HG03439 (cell line): Measurements from ENCODE around the gene COPRS.
"Not testable (repeated sequence)": the region's sequence is repeated elsewhere in the genome, so short reads cannot be mapped to it uniquely, and the experiment has no call there.

ENCODE experiments used
- ATAC-seq: cut with Tn5 transposase; IDR thresholded peaks from one replicate; pipeline ENCODE4 v1.9.1; 2021; ENCODE audit warnings: mild to moderate bottlenecking, moderate library complexity; ENCODE audit not compliant: unreplicated experiment

The COPRS gene

GRCh38 chr17:31845291-31845690 lies 13.8 kb downstream of the COPRS start:
- no peak for ATAC-seq

DNA sequence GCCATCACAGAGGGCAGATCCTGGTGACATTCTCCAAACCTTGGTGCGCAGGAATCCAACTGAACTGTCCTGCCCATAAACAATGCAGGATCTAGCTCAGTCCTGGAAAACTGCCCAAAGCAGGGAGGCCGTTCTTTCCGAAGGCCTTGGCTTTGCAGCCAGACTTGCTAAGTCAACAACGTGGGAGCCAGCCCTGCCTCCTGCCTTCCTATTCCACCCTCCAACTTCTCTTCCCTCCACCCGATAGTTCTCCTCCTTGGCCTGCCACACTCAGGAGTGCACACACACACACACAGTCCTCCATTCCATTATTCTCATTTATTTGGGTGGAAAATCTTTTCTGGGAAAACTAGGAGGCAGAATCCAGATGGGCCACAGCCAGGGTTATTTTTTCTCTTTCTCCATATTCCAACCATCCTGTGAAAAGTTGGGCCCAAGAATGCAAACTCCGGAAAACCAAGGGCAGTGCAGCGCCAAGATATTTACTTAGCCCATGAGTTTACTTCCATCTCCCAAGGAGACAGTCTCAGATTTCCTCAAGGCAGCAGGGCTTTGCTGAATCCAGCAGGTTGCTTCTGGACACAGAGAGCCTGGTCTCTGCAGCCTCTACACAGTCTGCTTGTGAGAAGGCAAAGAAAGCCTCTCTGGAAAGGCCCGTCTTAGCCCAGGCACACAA lies 15.8 kb downstream of the COPRS start:
- ATAC-seq = no peak

- no peak for ATAC-seq
Observed at GRCh38 chr17:31842195-31843069, 16.6 kb downstream of the COPRS start.

- ATAC-seq = no peak
Observed at GRCh38 chr17:31841850-31842194, 17.2 kb downstream of the COPRS start.

- ATAC-seq = no peak
Observed at GRCh38 chr17:31838636-31839225, 20.3 kb downstream of the COPRS start.

DNA sequence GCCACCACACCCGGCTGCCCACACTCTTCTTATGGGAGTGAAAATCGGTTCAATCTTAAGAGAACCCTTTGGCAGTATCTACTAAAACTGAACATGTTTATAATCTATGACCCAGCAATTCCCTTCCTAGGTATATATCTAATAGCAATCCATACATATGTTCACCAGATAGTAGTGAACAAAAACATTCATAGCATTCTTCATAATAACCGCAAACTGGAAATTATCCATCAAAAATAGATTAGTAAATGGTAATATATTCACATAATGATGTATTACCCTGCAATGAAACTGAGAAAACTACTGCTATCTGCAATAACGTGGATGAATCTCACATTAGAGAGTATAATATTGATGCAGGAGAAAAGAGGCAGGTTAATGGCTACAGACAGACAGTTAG lies 23.1 kb downstream of the COPRS start:
- no peak for ATAC-seq

DNA sequence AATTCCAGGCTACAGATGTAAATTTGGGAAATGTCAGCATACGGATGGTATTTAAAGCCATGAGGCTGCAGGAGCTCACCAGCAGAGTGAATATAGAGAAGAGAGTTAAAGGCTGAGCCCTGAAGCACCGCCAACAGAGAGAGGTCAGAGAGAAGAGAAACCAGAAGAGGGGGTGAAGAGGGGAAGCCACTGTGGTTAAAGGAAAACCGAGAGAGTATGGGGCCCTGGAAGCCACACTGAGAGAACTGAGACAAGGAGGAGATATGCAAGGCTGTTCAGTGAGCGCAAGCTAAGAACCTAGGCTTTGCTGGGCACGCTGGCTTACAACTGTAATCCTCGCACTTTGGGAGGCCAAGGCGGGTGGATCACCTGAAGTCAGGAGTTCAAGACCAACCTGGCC lies 24.6 kb downstream of the COPRS start:
- ATAC-seq = no peak

- ATAC-seq = no peak
Observed at GRCh38 chr17:31832746-31833145, 26.3 kb downstream of the COPRS start.

- ATAC-seq = no peak
Observed at GRCh38 chr17:31830971-31831858, 27.8 kb downstream of the COPRS start.

- no peak for ATAC-seq
Observed at GRCh38 chr17:31829649-31830048, 29.4 kb downstream of the COPRS start.

GRCh38 chr17:31828955-31829354 lies 30.1 kb downstream of the COPRS start:
- ATAC-seq = not testable (repeated sequence)

GRCh38 chr17:31825961-31826691 lies 32.9 kb downstream of the COPRS start:
- ATAC-seq = no peak

- ATAC-seq = no peak
Observed at GRCh38 chr17:31824766-31825360, 34.2 kb downstream of the COPRS start.

DNA sequence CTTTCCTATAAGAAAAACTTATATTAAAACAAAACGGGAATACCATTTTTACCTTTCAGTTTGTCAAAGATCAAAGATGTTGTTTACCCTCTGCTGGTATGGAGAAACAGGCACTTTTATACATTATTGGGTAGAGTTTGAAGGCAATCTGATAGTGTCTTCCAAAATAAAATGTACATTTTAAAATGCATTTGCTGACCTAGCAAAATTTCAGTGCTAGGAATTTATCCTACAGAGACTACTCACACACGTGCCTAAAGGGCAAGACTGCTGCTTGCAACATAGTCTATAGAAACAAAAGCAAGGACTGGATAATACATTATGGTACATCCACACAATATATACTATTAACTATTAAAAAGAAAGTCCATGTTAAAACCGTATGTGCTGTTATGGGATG lies 36.0 kb downstream of the COPRS start:
- no peak for ATAC-seq

DNA sequence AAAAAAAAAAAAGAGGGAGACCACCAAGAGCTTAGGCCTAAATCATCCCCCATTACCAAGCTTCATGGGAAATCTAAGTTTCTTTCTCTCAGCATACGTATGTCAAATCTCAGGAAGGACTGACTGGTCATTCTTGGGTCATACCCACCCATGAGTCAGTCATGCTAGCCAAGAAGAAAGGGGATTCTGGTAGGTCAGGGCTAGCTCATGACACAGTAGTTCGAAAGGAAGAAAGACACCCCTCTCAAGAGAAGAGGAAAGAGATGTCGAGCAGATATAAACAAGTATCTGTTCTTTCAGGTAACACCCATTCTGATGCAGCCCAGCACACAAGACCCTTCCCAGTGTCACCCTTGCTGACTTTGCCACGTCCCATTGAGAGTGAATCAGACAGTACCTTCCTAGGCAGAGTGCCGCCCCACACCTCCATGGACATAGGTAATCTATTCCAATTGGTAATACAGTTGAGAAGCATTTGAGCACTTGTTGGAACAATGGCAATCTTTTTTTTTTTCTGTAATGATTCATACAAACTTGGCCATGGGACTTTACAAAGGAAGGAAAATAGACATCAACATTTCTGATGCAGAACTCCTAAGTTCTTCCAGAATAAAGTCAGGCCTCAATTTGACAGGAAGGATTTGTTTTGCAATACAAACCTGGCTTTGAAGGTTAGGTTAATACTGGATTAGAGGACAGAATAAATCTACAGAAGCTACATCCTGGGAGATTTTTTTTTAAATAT lies 38.2 kb downstream of the COPRS start:
- no peak for ATAC-seq

- no peak for ATAC-seq
Observed at GRCh38 chr17:31819578-31819977, 39.5 kb downstream of the COPRS start.

- not testable (repeated sequence) for ATAC-seq
Observed at GRCh38 chr17:31818863-31819262, 40.2 kb downstream of the COPRS start.

DNA sequence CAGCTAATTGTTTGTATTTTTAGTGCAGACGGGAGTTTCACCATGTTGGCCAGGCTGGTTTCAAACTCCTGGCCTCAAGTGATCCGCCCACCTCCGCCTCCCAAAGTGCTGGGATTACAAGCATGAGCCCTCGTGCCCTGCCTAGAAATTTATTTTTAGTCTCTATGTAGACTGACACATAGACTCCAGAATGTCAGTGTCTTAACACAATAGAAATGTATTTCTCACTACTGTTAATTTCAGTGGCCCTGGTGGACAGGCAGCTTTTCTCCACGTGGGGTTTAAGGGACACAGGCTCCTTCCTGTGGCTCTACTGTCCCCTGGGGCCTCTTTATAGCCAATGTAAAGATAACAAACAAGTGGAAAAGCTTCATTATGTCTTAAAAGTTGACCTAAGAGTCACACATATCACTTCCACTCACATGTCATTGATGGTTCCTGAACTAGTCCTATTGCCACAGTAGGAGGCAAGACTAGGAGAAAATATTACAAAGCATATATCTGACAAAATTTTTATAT lies 43.8 kb downstream of the COPRS start:
- no peak for ATAC-seq

DNA sequence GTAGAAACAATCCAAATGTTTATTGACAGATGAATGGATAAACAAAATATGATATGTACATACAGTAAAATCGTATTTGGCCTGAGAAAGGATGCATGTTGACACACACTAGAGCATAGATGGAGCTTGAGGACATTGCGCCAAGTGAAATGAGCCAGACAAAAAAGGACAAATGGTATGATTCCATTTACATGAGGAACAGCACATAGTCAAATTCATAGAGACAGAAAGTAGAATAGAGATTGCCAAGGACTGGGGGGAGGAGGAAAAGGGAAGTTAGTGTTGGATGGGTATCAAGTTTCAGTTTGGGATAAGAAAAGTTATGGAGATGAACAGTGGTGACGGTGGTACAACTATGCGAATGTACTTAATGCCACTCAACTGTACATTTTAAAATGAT lies 47.9 kb downstream of the COPRS start:
- ATAC-seq = no peak
